ENCODE data around the gene CLDN12.

DNA sequence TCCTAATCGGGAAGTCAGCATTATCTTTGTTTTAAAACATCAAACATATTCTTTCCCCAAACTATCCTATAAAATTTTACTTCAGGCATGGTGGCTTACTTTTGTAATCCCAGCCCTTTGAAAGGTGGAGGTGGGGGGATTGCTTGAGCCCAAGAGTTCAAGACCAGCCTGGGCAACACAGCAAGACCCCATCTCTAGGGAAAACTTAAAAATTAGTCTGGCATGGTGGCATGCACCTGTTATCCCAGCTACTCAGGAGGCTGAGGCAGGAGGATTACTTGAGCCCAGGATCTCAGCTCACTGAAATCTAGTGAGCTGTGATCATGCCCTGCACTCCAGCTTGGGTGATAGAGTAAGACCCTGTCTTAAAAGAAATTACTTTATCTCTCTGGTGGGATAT lies 4.9 kb downstream of the CLDN12 start:
- TF ChIP-seq, protein P1, sequence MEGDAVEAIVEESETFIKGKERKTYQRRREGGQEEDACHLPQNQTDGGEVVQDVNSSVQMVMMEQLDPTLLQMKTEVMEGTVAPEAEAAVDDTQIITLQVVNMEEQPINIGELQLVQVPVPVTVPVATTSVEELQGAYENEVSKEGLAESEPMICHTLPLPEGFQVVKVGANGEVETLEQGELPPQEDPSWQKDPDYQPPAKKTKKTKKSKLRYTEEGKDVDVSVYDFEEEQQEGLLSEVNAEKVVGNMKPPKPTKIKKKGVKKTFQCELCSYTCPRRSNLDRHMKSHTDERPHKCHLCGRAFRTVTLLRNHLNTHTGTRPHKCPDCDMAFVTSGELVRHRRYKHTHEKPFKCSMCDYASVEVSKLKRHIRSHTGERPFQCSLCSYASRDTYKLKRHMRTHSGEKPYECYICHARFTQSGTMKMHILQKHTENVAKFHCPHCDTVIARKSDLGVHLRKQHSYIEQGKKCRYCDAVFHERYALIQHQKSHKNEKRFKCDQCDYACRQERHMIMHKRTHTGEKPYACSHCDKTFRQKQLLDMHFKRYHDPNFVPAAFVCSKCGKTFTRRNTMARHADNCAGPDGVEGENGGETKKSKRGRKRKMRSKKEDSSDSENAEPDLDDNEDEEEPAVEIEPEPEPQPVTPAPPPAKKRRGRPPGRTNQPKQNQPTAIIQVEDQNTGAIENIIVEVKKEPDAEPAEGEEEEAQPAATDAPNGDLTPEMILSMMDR (IDR thresholded peaks at IDR 0.05): no peak
- TF ChIP-seq POLR2A (IDR thresholded peaks at IDR 0.05): no peak
